Natural killer cell (primary cell): ENCODE results near the gene ZNF277. TPM values are rescaled to one million over a fixed set of nuclear protein-coding genes. Genes with fewer than 3 reads are reported as not detected.

ENCODE experiments used
- ATAC-seq, 3 donors: fragments of 150-1000 bp in 2 of 3; fragments of 200-7000 bp in 1 of 3; cut with Tn5 transposase; 1 replicate in 1 of 3; 2 replicates in 2 of 3; pipeline ENCODE4 v1.10.0; 2021; ENCODE audit warnings: mild to moderate bottlenecking in 2 of 3, moderate library complexity in 2 of 3
- DNase-seq, 2 donors: peaks; one replicate each; pipeline versions ENCODE4 v3.0.0 to v3.0.0-alpha.2; 2013 to 2021; ENCODE audit warnings: mixed read lengths in 1 of 2
- H3K27ac ChIP-seq: one replicate; pipeline ENCODE4 v1.5.1; 2013; ENCODE audit warnings: mild to moderate bottlenecking, low read length
- H3K27me3 ChIP-seq: one replicate; pipeline ENCODE4 v1.6.1; 2013; ENCODE audit warnings: low read length; ENCODE audit not compliant: control insufficient read depth, insufficient read depth
- H3K36me3 ChIP-seq: one replicate; pipeline ENCODE4 v1.6.1; 2013; ENCODE audit warnings: low read length; ENCODE audit not compliant: control insufficient read depth, insufficient read depth
- H3K4me1 ChIP-seq: one replicate; pipeline ENCODE4 v1.6.1; 2013; ENCODE audit warnings: low read length; ENCODE audit not compliant: control insufficient read depth, insufficient read depth
- H3K4me3 ChIP-seq: one replicate; pipeline ENCODE4 v1.5.1; 2013; ENCODE audit warnings: low read length
- H3K9me3 ChIP-seq: one replicate; pipeline ENCODE4 v1.6.1; 2013; ENCODE audit warnings: low read length; ENCODE audit not compliant: control insufficient read depth, insufficient read depth
- H3K27ac Mint-ChIP-seq, 2 donors: one replicate each; pipeline ENCODE4 v1.8.0; 2022; ENCODE audit warnings: mild to moderate bottlenecking in 2 of 2, mixed read lengths in 2 of 2, moderate library complexity in 1 of 2
- H3K27me3 Mint-ChIP-seq, 2 donors: one replicate each; pipeline ENCODE4 v1.8.0; 2022; ENCODE audit warnings: low read depth in 2 of 2, mixed read lengths in 2 of 2
- H3K36me3 Mint-ChIP-seq: one replicate; pipeline ENCODE4 v1.8.0; 2022; ENCODE audit warnings: mixed read lengths
- H3K4me1 Mint-ChIP-seq, 2 donors: one replicate each; pipeline ENCODE4 v1.8.0; 2022; ENCODE audit warnings: mixed read lengths in 2 of 2
- H3K4me3 Mint-ChIP-seq: one replicate; pipeline ENCODE4 v1.8.0; 2022; ENCODE audit warnings: mild to moderate bottlenecking, moderate library complexity, mixed read lengths
- H3K9me3 Mint-ChIP-seq, 2 donors: one replicate each; pipeline ENCODE4 v1.8.0; 2022; ENCODE audit warnings: mixed read lengths in 2 of 2
- CTCF ChIP-seq: fragments of 200-600 bp; IDR thresholded peaks from one replicate; pipeline ENCODE4 v1.8.0; 2022; ENCODE audit warnings: antibody characterized with exemption
- WGBS: methylation state at CpG from one replicate; pipeline ENCODE4 v1.1.7; 2013; ENCODE audit warnings: missing lambda C conversion rate; ENCODE audit not compliant: insufficient coverage; 5-methylcytosine and 5-hydroxymethylcytosine counted together
- intact Hi-C: fragments of 100-400 bp; cut with micrococcal nuclease; formaldehyde crosslinking; loops from one replicate; pipeline ENCODE4 v1.14.2; 2022
- total RNA-seq, 4 donors: library from RNA; stranded (reverse); fragments of 120-200 nt in 1 of 4; gene quantifications; one replicate each; pipeline versions ENCODE4 v1.2.3 to v1.2.4, GENCODE V29; 2013 to 2022

The ZNF277 gene
- total RNA-seq, 3 donors from 2014 or later (not counting 1 experiment from before 2014, with no cell fraction given), result 13.0 to 20.8 (median 16.7) TPM

DNA sequence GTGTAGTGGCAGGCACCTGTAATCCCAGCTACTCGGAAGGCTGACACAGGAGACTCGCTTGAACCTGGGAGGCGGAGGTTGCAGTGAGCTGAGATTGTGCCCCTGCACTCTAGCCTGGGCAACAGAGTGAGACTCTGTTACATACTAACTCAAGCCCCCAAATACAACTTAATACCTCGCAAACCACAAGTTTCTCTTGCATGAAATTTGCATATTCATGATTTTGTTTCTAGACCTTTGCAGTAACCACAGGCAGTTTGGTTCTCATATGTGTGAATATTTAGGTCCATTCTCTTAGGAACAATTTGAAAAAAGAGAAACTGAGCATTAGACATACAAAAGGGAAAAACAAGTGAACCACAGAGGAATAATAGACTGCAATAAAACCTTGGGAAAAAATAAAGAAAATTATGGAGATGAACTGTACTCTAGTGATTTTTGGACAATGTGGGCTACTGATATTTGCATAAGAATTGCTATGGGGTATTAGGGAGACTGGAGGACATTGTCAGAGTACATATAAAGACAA is 77.0 kb downstream of the ZNF277 start:
- H3K4me3 ChIP-seq, result no peak overlapping the region
- Mint-ChIP-seq H3K36me3 (no peaks in the 10 kb centered on the region), H3K4me1 (peaks cover 41 to 46% of the 10 kb centered on the region in 2 donors), H3K9me3 (no peaks in the 10 kb centered on the region), H3K27me3 (no peaks in the 10 kb centered on the region), H3K4me3 (no peak overlapping the region), H3K27ac (peak overlapping the region; percentile 21 to 58)
- no peak for TF ChIP-seq CTCF
- ATAC-seq, result no peak
- WGBS, result 84% methylated on average over 4 of the region's 4 CpGs
- H3K27ac ChIP-seq, result no peak overlapping the region
- peaks cover 9% of the 10 kb centered on the region for H3K4me1 ChIP-seq
- no peaks in the 10 kb centered on the region for H3K27me3 ChIP-seq
- no peaks in the 10 kb centered on the region for H3K36me3 ChIP-seq
- no peaks in the 10 kb centered on the region for H3K9me3 ChIP-seq
- DNase-seq, result no peak
- intact Hi-C loops, result no loop called here

GRCh38 chr7:112286250-112287086 is 80.0 kb downstream of the ZNF277 start:
- Histone ChIP-seq H3K36me3 (no peaks in the 10 kb centered on the region), H3K27me3 (no peaks in the 10 kb centered on the region), H3K9me3 (no peaks in the 10 kb centered on the region), H3K4me1 (peaks cover 12% of the 10 kb centered on the region), H3K4me3 (no peak overlapping the region), H3K27ac (no peak overlapping the region)
- Mint-ChIP-seq H3K9me3 (no peaks in the 10 kb centered on the region), H3K4me1 (peaks cover 44% of the 10 kb centered on the region in 2 donors), H3K27me3 (no peaks in the 10 kb centered on the region), H3K36me3 (no peaks in the 10 kb centered on the region), H3K27ac (peak overlapping the region; percentile 76 to 86), H3K4me3 (peak overlapping the region; percentile 40)
- 59% methylated on average over 5 of the region's 5 CpGs for WGBS
- ATAC-seq (peak; percentile 64 to 75 (median 70)), DNase-seq (peak in 1 of 2 donors; percentile 8)
- no peak for TF ChIP-seq CTCF
- intact Hi-C loops, result no loop called here

DNA sequence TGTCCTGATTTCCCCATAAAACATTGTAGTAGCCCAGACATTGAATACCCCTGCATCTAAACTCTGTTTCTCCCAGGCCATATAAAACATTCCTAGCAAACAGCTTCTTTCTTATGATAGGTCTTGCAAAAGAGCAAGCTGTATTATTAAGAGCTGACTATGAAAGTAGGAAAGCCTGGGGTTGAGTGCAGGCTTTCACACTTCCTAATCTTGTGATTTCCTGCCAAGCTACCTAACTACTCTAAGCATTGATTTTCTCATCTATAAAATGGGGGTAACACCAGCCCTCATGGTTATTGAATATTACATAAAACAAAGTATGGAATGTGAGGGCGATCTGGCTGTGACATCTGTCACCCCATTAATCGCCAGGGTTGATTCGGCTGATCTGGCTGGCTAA is 81.8 kb downstream of the ZNF277 start:
- no peaks in the 10 kb centered on the region for H3K36me3 Mint-ChIP-seq
- peak overlapping the region; percentile 30 to 33 for H3K27ac Mint-ChIP-seq
- TF ChIP-seq CTCF, result no peak
- DNase-seq (no peak), ATAC-seq (peak; percentile 34 to 74 (median 40))
- 88% methylated on average over 3 of the region's 3 CpGs for WGBS
- H3K36me3 ChIP-seq, result no peaks in the 10 kb centered on the region
- no peak overlapping the region for H3K27ac ChIP-seq
- H3K4me1 ChIP-seq, result peaks cover 12% of the 10 kb centered on the region
- peaks cover 33% of the 10 kb centered on the region in 2 donors for H3K4me1 Mint-ChIP-seq
- no peaks in the 10 kb centered on the region for H3K9me3 ChIP-seq
- intact Hi-C loops, result no loop called here
- no peaks in the 10 kb centered on the region for H3K9me3 Mint-ChIP-seq
- H3K4me3 Mint-ChIP-seq, result peak overlapping the region; percentile 66
- no peaks in the 10 kb centered on the region for H3K27me3 ChIP-seq
- H3K4me3 ChIP-seq, result no peak overlapping the region
- no peaks in the 10 kb centered on the region for H3K27me3 Mint-ChIP-seq
